GM18951 (cell line): ENCODE results near the gene EXOC3L1.

ENCODE experiments used
- POLR2A ChIP-seq: IDR thresholded peaks from 4 replicates; pipeline ENCODE4 v1.6.1; 2011; ENCODE audit warnings: mild to moderate bottlenecking; ENCODE audit not compliant: insufficient read length, insufficient read depth; ENCODE audit errors: extremely low read depth
- in situ Hi-C: fragments of 300-500 bp; cut with MboI; formaldehyde crosslinking; loops from one replicate; pipeline ENCODE4 v1.12.0; 2022; ENCODE audit warnings: low sequenced_read_pairs, mixed read lengths, inconsistent platforms; ENCODE audit not compliant: unreplicated experiment

EXOC3L1 gene

GRCh38 chr16:67210069-67210937 is 20.4 kb upstream of the EXOC3L1 start:
- no peak for TF ChIP-seq POLR2A
- in situ Hi-C loops, result no loop called here

- in situ Hi-C loops, result no loop called here
- no peak for TF ChIP-seq POLR2A
Observed at GRCh38 chr16:67209565-67209964, 19.6 kb upstream of the EXOC3L1 start.

- no peak for TF ChIP-seq POLR2A
- in situ Hi-C loops, result no loop called here
Observed at GRCh38 chr16:67208154-67208896, 18.4 kb upstream of the EXOC3L1 start.

- in situ Hi-C loops, result no loop called here
- TF ChIP-seq POLR2A, result no peak
Observed at GRCh38 chr16:67207249-67208091, 17.5 kb upstream of the EXOC3L1 start.

- in situ Hi-C loops, result no loop called here
Observed at GRCh38 chr16:67206838-67207248, 16.9 kb upstream of the EXOC3L1 start.

GRCh38 chr16:67206129-67206837 is 16.3 kb upstream of the EXOC3L1 start:
- in situ Hi-C loops, result no loop called here
- no peak for TF ChIP-seq POLR2A

More at GRCh38 chr16:67206838-67207248, 16.9 kb upstream of the EXOC3L1 start:
- TF ChIP-seq POLR2A, result no peak

- TF ChIP-seq POLR2A, result no peak
- in situ Hi-C loops, result no loop called here
Observed at GRCh38 chr16:67204076-67204475, 14.1 kb upstream of the EXOC3L1 start.

- TF ChIP-seq POLR2A, result no peak
- in situ Hi-C loops, result no loop called here
Observed at GRCh38 chr16:67202956-67203493, 13.1 kb upstream of the EXOC3L1 start.

- TF ChIP-seq POLR2A, result no peak
- in situ Hi-C loops, result no loop called here
Observed at GRCh38 chr16:67202426-67202825, 12.5 kb upstream of the EXOC3L1 start.

GRCh38 chr16:67201411-67202345 is 11.7 kb upstream of the EXOC3L1 start:
- no peak for TF ChIP-seq POLR2A
- in situ Hi-C loops, result no loop called here

GRCh38 chr16:67200491-67200890 is 10.6 kb upstream of the EXOC3L1 start:
- in situ Hi-C loops, result no loop called here
- no peak for TF ChIP-seq POLR2A

- in situ Hi-C loops, result no loop called here
Observed at GRCh38 chr16:67199808-67200198, 9.9 kb upstream of the EXOC3L1 start.

More at GRCh38 chr16:67199808-67200198, 9.9 kb upstream of the EXOC3L1 start:
- TF ChIP-seq POLR2A, result no peak
